CD4-positive, alpha-beta T cell treated with Interleukin-15 for 1 hour (primary cell): ENCODE measurements around the gene TSPAN32.

Experiments used
- DNase-seq: peaks from one replicate; pipeline ENCODE4 v3.0.0-alpha.2; 2020

The TSPAN32 gene

DNA sequence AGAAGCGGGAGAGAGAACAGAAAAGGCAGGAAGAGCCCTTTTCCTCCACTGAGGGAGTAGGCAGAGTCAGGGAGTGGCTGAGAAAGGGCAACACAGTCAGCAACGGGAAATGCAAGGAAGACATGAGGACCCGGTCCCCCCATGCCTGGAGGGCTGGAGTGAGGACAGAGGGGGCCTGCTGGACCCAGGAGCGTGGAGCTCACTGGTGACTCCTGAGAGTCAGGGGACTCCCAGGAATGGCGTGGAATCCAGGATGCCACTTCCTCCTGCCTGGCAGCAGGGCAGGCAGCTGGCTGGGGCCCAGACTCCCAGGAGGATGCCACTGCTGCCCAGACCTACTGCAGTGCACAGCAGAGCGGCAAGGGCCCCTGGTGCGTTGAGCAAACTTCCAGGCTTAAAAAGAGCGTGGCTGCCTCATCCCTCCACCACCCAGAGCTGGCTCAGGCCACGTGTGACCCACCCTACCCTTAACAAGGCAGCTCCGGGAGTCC, 11.4 kb upstream of the TSPAN32 start:
- peak; percentile 5 for DNase-seq

DNA sequence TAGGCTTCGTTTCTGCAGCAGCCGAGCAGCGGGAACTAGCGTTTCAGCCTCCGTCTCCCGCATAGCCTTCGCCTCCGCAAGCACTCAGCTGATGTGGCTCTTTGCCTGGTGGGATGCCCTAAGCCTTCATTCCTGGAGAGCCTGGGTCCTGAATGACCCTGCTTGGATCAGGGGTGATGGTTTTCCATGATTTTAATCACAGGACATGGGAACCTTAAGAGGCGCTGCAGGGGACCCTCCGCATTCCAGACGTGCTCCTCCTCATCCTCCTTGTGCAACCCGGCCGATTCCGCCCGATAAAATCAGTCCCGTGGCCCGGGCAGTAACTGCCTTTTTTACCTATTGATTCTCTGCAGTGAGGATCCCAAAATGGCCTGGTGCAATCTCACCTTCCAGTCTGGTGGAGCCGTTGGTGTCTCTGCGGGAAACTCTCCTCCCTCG, 8.3 kb upstream of the TSPAN32 start:
- peak; percentile 6 for DNase-seq

DNA sequence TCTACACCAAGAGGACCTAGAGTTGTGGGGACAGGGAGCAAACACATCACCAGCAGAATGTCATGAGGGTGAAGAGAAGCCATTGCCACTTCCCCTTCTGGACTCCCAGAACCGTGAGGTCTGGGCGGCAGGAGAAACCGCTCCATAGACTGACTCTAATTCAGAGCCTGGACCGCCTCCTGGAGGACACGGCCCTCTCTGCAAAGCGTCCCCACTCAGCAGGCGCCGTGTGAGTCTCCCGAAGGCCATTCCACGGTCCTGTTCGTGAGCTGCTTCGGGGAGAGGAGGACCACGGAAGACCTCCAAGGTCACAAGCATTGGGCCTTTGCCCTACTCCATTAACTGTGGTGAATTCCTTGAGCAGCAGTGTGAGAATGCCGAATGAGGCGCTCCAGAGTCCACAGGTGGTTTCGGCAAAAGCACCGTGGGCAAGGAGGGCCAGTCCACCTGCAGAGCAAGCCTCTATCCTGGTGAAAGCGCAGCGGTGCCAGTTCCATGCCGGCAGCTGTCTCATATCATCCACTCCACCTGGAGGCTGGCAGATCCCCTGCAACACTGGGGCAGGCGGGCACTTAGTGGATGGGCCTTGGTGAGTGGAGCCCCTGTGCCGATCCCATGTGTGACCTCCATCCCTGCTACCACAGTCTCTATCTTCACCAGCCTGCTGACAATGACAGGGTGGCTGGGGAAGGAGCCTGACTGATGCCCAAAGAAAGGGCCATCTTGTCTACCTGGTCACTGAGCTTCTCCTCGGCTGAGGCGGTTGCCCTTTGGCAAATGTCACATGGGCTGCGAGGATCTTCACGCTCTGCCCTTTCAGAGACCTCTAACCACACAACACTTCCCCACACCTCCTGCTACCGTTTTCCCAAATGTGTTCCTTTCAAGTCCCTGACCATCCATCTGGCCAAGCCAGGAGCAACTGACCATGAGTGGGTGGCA, 7.6 kb upstream of the TSPAN32 start:
- DNase-seq: peak; percentile 38

DNA sequence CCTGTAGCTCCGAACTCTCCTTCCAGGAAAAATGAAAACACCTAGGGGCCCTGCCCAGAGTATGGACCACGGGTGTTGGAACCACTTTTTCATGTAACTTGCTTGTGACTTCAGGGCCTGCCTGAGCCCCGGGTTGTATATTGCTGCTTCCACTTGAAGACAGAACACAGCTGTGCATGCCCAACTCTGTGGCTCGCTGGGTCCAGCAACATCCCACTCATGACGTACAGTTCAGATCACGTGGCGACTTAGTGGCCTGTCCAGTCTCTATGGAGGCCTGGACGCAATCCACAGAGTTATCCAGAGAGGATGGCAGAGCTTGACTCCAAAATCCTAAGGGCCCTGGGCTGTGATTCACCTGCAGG, 6.9 kb upstream of the TSPAN32 start:
- no peak for DNase-seq

DNA sequence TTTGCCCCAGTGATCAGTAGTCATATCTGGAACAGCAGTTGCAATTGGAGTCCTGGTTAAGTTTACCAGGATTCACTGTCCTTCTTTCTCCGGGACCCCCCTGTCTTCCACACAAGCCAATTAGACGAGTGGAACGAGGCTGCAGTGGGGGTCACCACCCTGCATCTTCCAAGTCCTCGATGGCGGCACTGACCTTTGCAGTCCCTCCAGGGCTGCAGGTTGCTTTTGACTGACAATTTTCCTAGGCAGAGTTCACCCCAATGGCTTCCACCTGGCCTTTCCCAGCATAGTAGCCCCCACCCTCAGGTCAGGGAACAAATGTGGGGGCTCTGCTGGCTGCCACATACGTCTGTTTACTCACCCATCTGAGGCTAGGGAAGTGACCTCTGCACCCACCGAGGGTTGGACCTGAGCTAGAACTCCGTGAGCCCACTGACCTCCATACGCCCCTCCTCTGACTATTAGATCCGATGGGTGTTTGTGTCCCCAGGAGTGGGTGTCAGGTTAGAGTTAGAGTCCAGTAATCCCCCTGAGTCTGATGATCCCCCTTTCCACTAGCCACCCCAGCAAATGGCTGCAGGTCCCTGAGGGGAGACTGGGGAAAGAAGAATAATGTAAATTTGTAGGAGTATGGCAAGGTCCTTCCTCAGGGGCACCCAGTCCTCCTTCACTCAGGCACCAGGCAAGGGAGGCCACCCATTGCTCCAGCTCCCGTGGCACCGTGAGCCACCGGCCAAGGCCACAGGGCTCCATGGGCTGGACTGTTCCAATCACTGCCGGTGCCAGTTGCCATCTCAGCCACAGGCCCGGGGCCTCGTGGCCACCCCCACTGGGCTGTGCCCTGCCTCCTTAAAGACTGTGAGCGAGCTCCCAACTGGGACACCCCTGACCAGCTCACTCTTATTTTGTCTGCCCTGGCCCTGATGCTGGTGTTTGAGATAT, 5.6 kb upstream of the TSPAN32 start:
- DNase-seq: peak; percentile 4

GRCh38 chr11:2296913-2297622, 4.7 kb upstream of the TSPAN32 start:
- DNase-seq: peak; percentile 14

DNA sequence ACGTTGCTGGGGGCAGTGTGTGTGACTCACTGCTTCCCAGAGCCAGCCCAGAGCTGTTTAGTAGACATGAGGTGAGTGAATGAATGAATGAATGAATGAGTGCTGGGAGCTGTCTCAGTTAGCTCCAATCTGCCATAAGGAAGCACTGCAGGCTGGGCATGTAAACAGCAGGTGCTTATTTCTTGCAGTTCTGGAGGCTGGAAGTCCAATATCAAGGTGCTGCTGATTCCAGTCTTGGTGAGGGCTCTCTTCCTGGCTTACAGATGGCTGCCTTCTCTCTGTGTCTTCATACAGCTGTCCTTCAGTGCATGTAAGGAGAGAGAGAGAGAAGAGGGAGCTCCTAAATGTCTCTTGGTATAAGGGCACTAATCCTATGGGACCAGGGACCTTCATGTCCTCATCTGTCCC, 4.2 kb upstream of the TSPAN32 start:
- no peak for DNase-seq

DNA sequence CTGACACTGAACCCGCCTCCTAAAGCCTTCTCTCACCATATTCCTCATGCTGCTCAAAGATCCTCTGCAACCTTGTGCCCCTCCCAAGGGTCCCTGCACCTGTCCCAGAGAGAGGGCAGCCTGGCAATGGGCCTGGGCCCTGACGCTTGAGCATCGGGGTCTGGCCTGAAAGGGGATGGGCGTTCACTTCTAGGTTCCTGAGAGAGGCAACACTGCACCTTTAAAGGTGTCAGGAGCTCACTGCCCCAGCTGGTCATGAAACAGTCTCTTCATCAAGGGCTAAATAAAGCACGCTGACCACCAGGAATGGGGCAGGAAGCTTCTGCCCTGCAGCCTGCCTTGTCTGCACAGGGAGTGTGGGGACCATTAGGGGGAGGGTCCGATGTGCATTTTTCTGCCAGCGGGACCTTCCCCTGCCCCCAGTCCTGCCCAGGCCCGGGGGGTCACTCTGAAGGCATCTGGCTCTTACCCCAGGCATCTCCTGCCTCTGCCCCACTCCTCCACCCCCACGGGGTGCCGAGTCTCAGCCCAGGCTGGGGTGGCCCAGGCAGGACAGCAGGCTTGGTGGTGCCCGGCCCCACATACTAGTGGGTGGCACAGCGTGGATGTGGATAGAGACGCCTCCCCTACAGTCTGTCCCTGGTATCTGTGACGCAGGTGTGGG, 3.5 kb upstream of the TSPAN32 start:
- peak; percentile 16 for DNase-seq

- peak; percentile 32 for DNase-seq
These were observed 2.7 kb upstream of the TSPAN32 start for GRCh38 chr11:2298795-2299761.

DNA sequence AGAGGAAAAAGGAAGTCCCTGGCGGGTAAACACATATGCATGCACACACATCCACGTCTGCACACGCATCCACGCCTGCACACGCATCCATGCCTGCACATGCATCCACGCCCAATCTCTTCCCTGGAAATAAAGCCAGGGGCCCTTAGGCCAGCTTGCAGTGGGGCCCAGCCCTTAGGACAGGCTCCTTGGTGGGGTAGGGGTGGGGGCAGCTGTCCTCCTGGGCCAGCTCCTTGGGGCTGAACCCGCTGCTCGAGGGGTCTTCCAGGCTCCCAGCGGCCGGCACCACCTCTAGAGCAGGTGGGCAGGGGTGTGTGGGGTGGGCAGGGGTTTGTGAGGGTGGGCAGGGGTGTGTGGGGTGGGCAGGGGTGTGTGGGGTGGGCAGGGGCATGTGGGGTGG, 2.0 kb upstream of the TSPAN32 start:
- DNase-seq: peak; percentile 14

DNA sequence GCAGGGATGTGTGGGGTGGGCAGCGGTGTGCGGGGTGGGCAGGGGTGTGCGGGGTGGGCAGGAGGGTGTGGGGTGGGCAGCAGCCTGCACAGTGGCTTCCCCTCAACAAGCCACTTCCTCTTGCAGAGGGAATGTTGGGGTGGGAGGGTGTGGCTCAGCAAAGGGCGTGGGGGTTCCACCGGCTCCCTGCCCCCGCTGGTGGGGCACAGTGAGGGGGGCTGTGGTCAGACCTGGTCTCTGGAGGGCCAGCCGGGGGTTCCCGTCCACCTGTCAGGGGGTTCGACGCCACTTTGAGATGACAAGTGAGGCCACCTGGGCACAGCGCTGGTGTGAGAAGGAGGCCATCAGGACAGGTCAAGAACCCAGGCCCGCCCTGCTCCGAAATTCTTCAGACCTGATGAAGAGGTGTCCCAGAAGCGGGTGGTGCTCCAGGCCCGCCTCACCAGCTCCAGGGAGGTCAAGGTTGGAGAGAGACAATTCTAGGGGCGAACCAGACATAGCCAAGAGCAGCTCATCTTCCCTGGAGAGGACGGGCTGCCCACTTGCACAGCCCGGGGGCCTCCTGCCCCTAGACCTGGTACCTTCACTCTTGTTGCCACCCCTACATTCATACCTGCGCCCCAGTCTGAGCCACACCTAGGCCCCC, 1.4 kb upstream of the TSPAN32 start:
- peak; percentile 38 for DNase-seq

DNA sequence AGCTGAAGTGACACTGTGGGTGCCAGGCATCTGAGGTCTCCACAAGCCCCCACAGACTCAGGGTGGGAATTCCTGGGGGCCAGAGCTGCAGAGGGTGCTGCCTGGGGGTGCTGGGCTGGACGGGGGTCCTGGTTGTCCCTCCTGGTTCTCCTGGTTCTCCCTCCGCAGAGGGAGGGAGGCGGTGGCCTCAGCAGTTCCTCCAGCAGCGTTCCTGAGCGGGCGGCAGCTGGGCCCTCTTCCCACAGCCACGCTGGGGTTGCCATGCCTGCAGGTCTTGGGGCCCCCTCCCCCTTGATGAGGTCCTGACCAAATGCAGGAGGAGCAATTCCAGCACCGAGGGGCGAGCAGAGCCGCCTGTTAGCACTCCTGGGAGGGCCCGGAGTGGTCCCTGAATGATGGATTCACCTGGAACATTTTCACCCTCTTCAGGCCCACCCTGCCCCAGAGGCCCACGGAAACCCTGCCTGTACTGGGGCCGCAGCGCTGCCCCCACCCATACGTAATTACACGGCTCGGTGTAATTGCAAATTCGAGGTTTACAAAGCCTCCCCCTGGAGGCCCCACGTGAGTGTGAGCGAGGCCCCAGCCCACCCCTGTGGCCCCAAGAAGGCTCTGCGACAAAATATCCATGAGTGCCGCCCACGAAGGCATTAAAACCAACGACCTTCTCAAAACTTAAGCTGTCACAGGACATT, 730 bp upstream of the TSPAN32 start:
- DNase-seq: peak; percentile 20

GRCh38 chr11:2302306-2302895, 588 bp downstream of the TSPAN32 start:
- peak; percentile 26 for DNase-seq

DNA sequence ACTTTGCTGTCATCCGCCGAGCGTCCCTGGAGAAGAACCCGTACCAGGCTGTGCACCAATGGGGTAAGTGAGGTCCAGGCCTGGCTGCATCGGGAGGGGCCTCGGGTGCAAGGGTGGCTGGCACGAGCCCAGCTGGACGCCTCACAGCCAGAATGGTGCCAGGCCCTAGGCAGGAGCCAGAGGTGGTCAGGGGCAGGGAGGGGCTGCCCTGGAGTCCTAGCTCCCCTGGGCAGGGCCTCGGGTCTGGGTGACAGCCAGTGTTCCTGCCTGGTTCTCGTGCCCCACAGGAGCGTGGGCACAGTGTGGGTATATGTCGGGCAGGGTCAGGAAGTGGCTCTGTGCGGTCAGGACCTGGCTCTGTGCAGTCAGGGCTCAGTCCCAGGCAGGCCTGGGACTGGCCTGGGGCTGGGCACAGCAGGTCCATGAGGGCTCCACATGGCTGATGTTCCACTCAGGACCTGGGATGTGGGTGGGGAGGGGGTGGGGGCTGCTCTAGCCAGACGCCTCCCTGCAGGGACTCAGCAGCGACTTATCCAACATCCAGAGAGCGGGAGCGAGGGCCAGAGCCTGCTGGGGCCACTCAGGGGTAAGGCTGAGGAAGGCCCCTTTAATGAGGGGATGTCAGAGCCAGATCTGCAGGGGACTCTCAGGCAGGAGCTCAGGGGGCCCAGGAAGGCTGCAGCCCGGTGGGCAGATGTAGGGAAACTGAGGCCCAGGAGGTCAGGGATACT, 1.2 kb downstream of the TSPAN32 start:
- peak; percentile 17 for DNase-seq

GRCh38 chr11:2303627-2304505, 2.1 kb downstream of the TSPAN32 start:
- peak; percentile 6 for DNase-seq

GRCh38 chr11:2304506-2305139, 2.8 kb downstream of the TSPAN32 start:
- peak; percentile 12 for DNase-seq
